GM12878 (cell line): Measurements from ENCODE around the gene RHEX. TPM values are rescaled to one million over a fixed set of nuclear protein-coding genes. Genes with fewer than 3 reads are reported as not detected.

Source experiments
- IKZF1 ChIP-seq: fragments of 450-650 bp; conservative IDR thresholded peaks from 2 replicates; pipeline ENCODE4 v1.6.1; 2017; ENCODE audit warnings: antibody characterized with exemption, mild to moderate bottlenecking
- PKNOX1 ChIP-seq: fragments of 450-650 bp; IDR thresholded peaks from 2 replicates; pipeline ENCODE4 v1.6.1; 2016; ENCODE audit warnings: mild to moderate bottlenecking
- SPI1 ChIP-seq: IDR thresholded peaks from 2 replicates; pipeline ENCODE4 v1.6.1; 2011; ENCODE audit warnings: low read depth, mild to moderate bottlenecking, low read length, moderate library complexity, borderline replicate concordance; ENCODE audit not compliant: insufficient read depth
- ZNF384 ChIP-seq: IDR thresholded peaks from 2 replicates; pipeline ENCODE4 v1.6.1; 2012; ENCODE audit warnings: low read depth, mild to moderate bottlenecking, low read length, improper control_type of control experiment, borderline replicate concordance
- polyA plus RNA-seq, 11 experiments: library from polyadenylated mRNA; depleted of rRNA in 4 of 11; unstranded in 6 of 11; stranded (reverse) in 5 of 11; fragments of >200 nt; fragmentation: Nextera tagmentation in 4 of 11; fragmentation: Illumina TruSeq in 1 of 11; extraction: Ambion mirVana in 4 of 11; extraction: Trizol in 1 of 11; gene quantifications; 1 replicate in 1 of 11; 2 replicates in 10 of 11; pipeline versions ENCODE4 v1.2.1 to v1.2.3, GENCODE V29; 2011 to 2016; ENCODE audit warnings: inconsistent platforms in 2 of 11, missing spikeins in 2 of 11, low read depth in 1 of 11
- total RNA-seq, 4 experiments: library from RNA; depleted of rRNA in 3 of 4; stranded (reverse); fragments of >200 nt in 3 of 4; fragmentation: Illumina TruSeq in 1 of 4; extraction: Trizol in 1 of 4; gene quantifications; 2 replicates each; pipeline versions ENCODE4 v1.2.1 to v1.2.3, GENCODE V29; 2013 to 2021
- TF ChIP-seq, protein P1 (sequence below): fragments of 450-650 bp; formaldehyde crosslinking; IDR thresholded peaks from 2 replicates; pipeline ENCODE4 v1.5.0; 2022; ENCODE audit warnings: mild to moderate bottlenecking, missing genetic modification characterization

The RHEX gene
- total and polyA plus RNA-seq, 10 of the 15 experiments (the other 5 are each of a cell fraction or from before 2014, with no cell fraction given) = 2.4 to 11.4 (median 5.7) TPM

DNA sequence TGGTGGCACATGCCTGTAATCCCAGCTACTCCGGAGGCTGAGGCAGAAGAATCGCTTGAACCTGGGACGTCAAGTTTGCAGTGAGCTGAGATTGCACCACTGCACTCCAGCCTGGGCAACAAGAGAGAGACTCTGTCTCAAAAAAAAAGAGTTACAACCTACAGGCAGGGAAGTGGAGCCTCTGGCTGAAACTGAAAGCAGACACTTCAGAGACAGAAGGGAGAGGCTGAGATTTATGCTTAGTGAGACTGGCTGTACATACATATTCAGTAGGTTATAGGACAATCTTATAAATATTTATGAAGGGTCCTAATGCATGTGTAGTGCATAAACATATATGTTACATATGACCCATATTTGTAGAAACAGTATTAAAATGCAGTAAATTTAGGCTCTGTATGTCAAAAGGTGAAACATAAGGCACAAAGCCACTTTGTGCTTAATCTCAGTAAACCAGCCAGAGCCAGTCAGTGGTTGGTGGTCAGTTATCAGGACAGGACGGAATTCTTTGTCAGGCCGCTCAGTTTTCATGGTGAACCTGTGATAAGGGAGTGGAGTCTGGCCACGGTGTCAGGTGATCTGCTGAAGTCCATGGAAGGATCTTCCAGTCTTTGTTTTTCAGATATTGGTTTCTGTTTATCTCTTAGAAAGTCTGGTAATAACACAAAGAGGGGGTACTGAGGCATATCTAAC is 13.7 kb downstream of the RHEX start (continued):
- peak; percentile 36; the same call in 1 of the 2 replicates for TF ChIP-seq ZNF384
- TF ChIP-seq PKNOX1 = no peak
- peak; percentile 74; the same call in 1 of the 2 replicates for TF ChIP-seq SPI1
- TF ChIP-seq, protein P1, sequence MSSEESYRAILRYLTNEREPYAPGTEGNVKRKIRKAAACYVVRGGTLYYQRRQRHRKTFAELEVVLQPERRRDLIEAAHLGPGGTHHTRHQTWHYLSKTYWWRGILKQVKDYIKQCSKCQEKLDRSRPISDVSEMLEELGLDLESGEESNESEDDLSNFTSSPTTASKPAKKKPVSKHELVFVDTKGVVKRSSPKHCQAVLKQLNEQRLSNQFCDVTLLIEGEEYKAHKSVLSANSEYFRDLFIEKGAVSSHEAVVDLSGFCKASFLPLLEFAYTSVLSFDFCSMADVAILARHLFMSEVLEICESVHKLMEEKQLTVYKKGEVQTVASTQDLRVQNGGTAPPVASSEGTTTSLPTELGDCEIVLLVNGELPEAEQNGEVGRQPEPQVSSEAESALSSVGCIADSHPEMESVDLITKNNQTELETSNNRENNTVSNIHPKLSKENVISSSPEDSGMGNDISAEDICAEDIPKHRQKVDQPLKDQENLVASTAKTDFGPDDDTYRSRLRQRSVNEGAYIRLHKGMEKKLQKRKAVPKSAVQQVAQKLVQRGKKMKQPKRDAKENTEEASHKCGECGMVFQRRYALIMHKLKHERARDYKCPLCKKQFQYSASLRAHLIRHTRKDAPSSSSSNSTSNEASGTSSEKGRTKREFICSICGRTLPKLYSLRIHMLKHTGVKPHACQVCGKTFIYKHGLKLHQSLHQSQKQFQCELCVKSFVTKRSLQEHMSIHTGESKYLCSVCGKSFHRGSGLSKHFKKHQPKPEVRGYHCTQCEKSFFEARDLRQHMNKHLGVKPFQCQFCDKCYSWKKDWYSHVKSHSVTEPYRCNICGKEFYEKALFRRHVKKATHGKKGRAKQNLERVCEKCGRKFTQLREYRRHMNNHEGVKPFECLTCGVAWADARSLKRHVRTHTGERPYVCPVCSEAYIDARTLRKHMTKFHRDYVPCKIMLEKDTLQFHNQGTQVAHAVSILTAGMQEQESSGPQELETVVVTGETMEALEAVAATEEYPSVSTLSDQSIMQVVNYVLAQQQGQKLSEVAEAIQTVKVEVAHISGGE (CRISPR knock-in tag) = no peak
- TF ChIP-seq IKZF1 = no peak
